ENCODE measurements around the gene LCK.

Gene LCK

GRCh38 chr1:32250893-32251716 lies at the start of gene LCK:
LCK (plus strand) TSS chr1:32251265; CDS start chr1:32274330, 23,065 bp downstream.
- peaks cover 74% of the 10 kb centered on the region for H3K4me1 Mint-ChIP-seq
- H3K9me3 Mint-ChIP-seq = no peaks in the 10 kb centered on the region
- H3K27ac Mint-ChIP-seq = peak within 1 kb of the TSS; percentile 94
- ATAC-seq = peak; percentile 63
- peaks cover 44% of the 10 kb centered on the region for H3K36me3 Mint-ChIP-seq
- peak in 1 of 2 donors; percentile 88 for DNase-seq (ENCODE audit: low spot score in 2 of 2)
- H3K4me3 Mint-ChIP-seq = peak within 1 kb of the TSS; percentile 95

GRCh38 chr1:32204943-32205361 lies 46.1 kb upstream of the LCK start:
- Mint-ChIP-seq H3K27ac (peak overlapping the region; percentile 94), H3K4me3 (peak overlapping the region; percentile 89), H3K9me3 (no peaks in the 10 kb centered on the region), H3K4me1 (peaks cover 52% of the 10 kb centered on the region), H3K36me3 (peaks cover 26% of the 10 kb centered on the region)
- DNase-seq (ENCODE audit: low spot score in 2 of 2) (no peak), ATAC-seq (no peak)

GRCh38 chr1:32205401-32206370 lies 45.4 kb upstream of the LCK start, which contains the start of gene IQCC:
IQCC (plus strand) TSS chr1:32205671; CDS start chr1:32205682, 11 bp downstream.
- peak within 1 kb of the TSS; percentile 94 for H3K27ac Mint-ChIP-seq
- no peaks in the 10 kb centered on the region for H3K9me3 Mint-ChIP-seq
- peak; percentile 84 for ATAC-seq
- peak; percentile 78 to 90 for DNase-seq (ENCODE audit: low spot score in 2 of 2)
- peaks cover 26% of the 10 kb centered on the region for H3K36me3 Mint-ChIP-seq
- H3K4me1 Mint-ChIP-seq = peaks cover 45% of the 10 kb centered on the region
- peak within 1 kb of the TSS; percentile 89 for H3K4me3 Mint-ChIP-seq

- ATAC-seq (no peak), DNase-seq (ENCODE audit: low spot score in 2 of 2) (no peak)
- Mint-ChIP-seq H3K36me3 (peaks cover 23% of the 10 kb centered on the region), H3K4me1 (peaks cover 30% of the 10 kb centered on the region), H3K27ac (peak overlapping the region; percentile 37), H3K4me3 (no peak overlapping the region), H3K9me3 (no peaks in the 10 kb centered on the region)
These were observed 42.6 kb upstream of the LCK start for GRCh38 chr1:32208469-32208868.

GRCh38 chr1:32208891-32209328 lies 42.2 kb upstream of the LCK start, which contains the start of gene DCDC2B:
DCDC2B (plus strand) TSS chr1:32209089; CDS start chr1:32209094, 5 bp downstream.
- ATAC-seq (no peak), DNase-seq (ENCODE audit: low spot score in 2 of 2) (no peak)
- peak within 1 kb of the TSS; percentile 54 for H3K27ac Mint-ChIP-seq
- H3K9me3 Mint-ChIP-seq = no peaks in the 10 kb centered on the region
- H3K4me1 Mint-ChIP-seq = peaks cover 25% of the 10 kb centered on the region
- peaks cover 24% of the 10 kb centered on the region for H3K36me3 Mint-ChIP-seq
- H3K4me3 Mint-ChIP-seq = no peak within 1 kb of the TSS

GRCh38 chr1:32215629-32216480 lies 35.2 kb upstream of the LCK start:
- ATAC-seq (peak; percentile 81), DNase-seq (ENCODE audit: low spot score in 2 of 2) (peak; percentile 42 to 68)
- Mint-ChIP-seq H3K4me3 (no peak overlapping the region), H3K4me1 (peaks cover 29% of the 10 kb centered on the region), H3K9me3 (no peaks in the 10 kb centered on the region), H3K27ac (peak overlapping the region; percentile 72), H3K36me3 (peaks cover 32% of the 10 kb centered on the region)

GRCh38 chr1:32216566-32216965 lies 34.5 kb upstream of the LCK start:
- Mint-ChIP-seq H3K4me3 (no peak overlapping the region), H3K36me3 (peaks cover 32% of the 10 kb centered on the region), H3K27ac (peak overlapping the region; percentile 72), H3K4me1 (peaks cover 36% of the 10 kb centered on the region), H3K9me3 (no peaks in the 10 kb centered on the region)
- DNase-seq (ENCODE audit: low spot score in 2 of 2) (no peak), ATAC-seq (no peak)

GRCh38 chr1:32219022-32219421 lies 32.0 kb upstream of the LCK start:
- ATAC-seq = no peak
- H3K9me3 Mint-ChIP-seq = no peaks in the 10 kb centered on the region
- no peak overlapping the region for H3K4me3 Mint-ChIP-seq
- no peak overlapping the region for H3K27ac Mint-ChIP-seq
- no peak for DNase-seq (ENCODE audit: low spot score in 2 of 2)
- H3K36me3 Mint-ChIP-seq = peaks cover 35% of the 10 kb centered on the region
- peaks cover 40% of the 10 kb centered on the region for H3K4me1 Mint-ChIP-seq

- H3K4me1 Mint-ChIP-seq = peaks cover 34% of the 10 kb centered on the region
These were observed 30.1 kb upstream of the LCK start for GRCh38 chr1:32220746-32221580.

GRCh38 chr1:32221581-32221979 lies 29.5 kb upstream of the LCK start:
- peaks cover 28% of the 10 kb centered on the region for H3K4me1 Mint-ChIP-seq
- peaks cover 46% of the 10 kb centered on the region for H3K36me3 Mint-ChIP-seq
- peak overlapping the region; percentile 89 for H3K4me3 Mint-ChIP-seq
- ATAC-seq = no peak
- no peaks in the 10 kb centered on the region for H3K9me3 Mint-ChIP-seq
- H3K27ac Mint-ChIP-seq = peak overlapping the region; percentile 97
- DNase-seq (ENCODE audit: low spot score in 2 of 2) = no peak

More at GRCh38 chr1:32220746-32221580, 30.1 kb upstream of the LCK start:
- DNase-seq (ENCODE audit: low spot score in 2 of 2) (no peak), ATAC-seq (no peak)
- H3K27ac Mint-ChIP-seq = peak overlapping the region; percentile 97
- peak overlapping the region; percentile 89 for H3K4me3 Mint-ChIP-seq
- peaks cover 40% of the 10 kb centered on the region for H3K36me3 Mint-ChIP-seq
- H3K9me3 Mint-ChIP-seq = no peaks in the 10 kb centered on the region

GRCh38 chr1:32221980-32222755 lies 28.9 kb upstream of the LCK start, which contains the start of the genes EIF3I and TMEM234:
EIF3I (plus strand) TSS chr1:32222407; CDS start chr1:32222442, 35 bp downstream.
TMEM234 (minus strand) TSS chr1:32222353; CDS start chr1:32222322, 31 bp downstream.
- Mint-ChIP-seq H3K9me3 (no peaks in the 10 kb centered on the region), H3K4me3 (peak within 1 kb of the TSS; percentile 89), H3K4me1 (peaks cover 25% of the 10 kb centered on the region), H3K36me3 (peaks cover 52% of the 10 kb centered on the region), H3K27ac (peak within 1 kb of the TSS; percentile 97)
- DNase-seq (ENCODE audit: low spot score in 2 of 2) (peak; percentile 72 to 96), ATAC-seq (peak; percentile 96)

- Mint-ChIP-seq H3K9me3 (no peaks in the 10 kb centered on the region), H3K4me1 (peaks cover 32% of the 10 kb centered on the region), H3K4me3 (peak overlapping the region; percentile 89), H3K36me3 (peaks cover 67% of the 10 kb centered on the region), H3K27ac (peak overlapping the region; percentile 97)
- DNase-seq (ENCODE audit: low spot score in 2 of 2) (no peak), ATAC-seq (no peak)
These were observed 27.4 kb upstream of the LCK start for GRCh38 chr1:32223683-32224082.

GRCh38 chr1:32224285-32224684 lies 26.8 kb upstream of the LCK start:
- no peak for ATAC-seq
- Mint-ChIP-seq H3K36me3 (peaks cover 68% of the 10 kb centered on the region), H3K4me3 (peak overlapping the region; percentile 89), H3K27ac (peak overlapping the region; percentile 97), H3K4me1 (peaks cover 32% of the 10 kb centered on the region), H3K9me3 (no peaks in the 10 kb centered on the region)
- DNase-seq (ENCODE audit: low spot score in 2 of 2) = no peak
